DMS53 treated with DMSO at 0.1 percent for 48 hours (cell line): ENCODE data around the gene RPN1.
A peak's percentile ranks its signal among the peaks of the same experiment; 100 is the strongest.
"Not testable (repeated sequence)": the region's sequence is repeated elsewhere in the genome, so short reads cannot be mapped to it uniquely, and the experiment has no call there.

Experiments used
- DNase-seq: peaks from one replicate; lab custom pipeline; 2025; ENCODE audit not compliant: unreplicated experiment; lab: John Stamatoyannopoulos, UW

RPN1 gene

DNA sequence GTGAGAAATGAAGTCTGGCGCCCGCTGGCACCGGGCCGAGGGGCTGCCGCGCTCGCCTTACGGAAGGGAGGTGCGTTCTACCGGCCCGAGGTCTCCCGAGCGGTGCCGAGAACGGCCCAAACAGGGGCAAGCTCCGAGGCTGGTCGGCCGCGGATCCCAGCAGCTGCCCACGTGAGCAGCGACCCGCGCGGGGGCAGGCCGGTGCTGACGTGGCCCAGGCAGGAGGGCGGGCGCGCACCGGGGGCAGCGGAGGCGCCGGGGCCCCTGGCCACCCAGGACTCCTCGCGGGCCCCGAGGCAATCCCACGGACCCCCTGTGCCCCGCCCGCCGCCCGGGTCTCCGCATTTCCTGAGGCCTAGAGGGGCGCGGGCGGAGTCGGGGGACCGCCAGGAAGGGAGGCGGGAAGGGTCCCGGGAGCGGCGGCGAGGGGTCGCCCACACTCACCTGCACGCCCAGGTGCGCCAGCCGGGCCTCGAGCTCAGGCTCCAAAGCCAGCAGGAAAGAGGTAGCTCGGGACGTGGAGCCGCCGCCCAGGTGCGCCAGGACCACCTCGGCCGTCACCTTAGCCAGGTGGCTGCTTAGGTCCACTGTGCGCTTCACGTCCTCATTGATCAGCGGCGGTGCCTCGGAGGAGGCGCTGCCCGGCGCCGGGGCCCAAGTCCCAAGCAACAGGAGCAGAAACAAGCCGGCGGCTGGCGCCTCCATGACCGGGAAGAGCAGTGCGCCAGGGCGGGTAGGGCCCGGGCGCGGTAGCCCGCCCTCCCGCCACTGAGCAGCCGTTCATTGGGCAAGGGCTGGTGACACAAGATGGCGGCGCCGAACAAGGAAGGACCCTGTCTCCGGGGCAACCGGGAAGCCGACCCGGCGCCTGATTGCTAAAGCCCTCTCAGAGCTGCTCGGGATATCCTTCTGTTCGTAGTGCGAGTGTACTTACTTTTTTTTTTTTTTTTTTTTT is at the start of gene RPN1:
TSS of gene RPN1 (minus strand) at position 723 of the 955 bp plus-strand sequence. CDS start at position 705, 18 bp downstream.
- DNase-seq = peak; percentile 89

DNA sequence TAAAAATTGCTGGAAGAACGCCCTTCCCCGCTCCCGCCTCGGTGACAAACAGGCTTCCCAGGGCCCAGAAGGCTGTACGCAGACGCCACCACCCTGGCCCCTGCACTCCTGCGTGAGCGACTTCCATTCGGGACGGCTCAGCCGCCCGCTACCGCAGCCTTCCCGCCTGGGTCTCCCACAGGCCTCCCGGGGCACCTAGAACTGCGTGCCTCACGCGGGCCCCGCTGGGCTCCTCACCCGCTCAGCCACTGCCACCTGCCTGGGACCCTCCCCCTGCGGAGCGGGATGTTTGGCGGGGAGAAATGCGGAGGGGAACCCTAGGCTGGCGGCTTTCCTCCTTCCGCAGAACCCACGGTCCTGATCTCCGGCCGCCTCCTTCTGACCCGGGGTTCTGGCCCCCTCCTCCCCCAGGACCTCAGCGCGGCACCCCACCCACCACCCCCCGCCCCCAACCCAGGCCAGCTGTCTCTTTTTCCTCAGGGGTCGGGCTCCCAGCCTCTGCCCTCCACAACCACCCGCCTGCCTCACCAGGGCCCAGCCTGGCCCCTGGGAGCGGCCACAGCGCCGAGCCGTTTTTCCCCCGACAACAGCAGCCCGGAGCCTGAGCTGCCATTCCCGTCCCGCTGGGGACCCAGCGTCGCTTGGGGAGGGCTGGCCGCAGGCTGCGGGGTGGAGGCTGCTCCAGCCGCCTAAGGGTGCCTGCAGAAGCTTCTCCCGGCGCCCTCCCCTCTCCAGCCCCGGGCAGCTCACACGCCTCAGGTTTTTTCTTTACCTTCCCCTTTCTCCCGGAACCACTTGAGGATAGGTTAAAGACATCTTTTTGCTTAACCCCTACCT is 47.8 kb upstream of the RPN1 start:
- DNase-seq = no peak

DNA sequence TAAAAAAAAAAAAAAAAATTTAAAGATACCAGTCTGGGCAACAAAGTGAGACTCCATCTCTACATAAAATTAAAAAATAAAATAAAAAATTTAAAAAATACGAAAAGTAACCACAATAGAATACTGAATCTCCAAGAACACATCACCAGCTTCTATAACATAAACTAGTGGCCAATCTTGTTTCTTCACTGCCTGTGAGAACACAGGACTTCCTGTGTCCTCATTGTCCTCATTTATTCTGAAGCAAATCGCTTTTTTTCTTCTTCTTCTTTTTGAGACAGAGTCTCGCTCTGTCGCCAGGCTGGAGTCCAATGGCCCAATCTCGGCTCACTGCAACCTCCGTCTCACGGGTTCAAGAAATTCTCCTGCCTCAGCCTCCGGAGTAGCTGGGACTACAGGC is 46.7 kb upstream of the RPN1 start:
- no peak for DNase-seq

DNA sequence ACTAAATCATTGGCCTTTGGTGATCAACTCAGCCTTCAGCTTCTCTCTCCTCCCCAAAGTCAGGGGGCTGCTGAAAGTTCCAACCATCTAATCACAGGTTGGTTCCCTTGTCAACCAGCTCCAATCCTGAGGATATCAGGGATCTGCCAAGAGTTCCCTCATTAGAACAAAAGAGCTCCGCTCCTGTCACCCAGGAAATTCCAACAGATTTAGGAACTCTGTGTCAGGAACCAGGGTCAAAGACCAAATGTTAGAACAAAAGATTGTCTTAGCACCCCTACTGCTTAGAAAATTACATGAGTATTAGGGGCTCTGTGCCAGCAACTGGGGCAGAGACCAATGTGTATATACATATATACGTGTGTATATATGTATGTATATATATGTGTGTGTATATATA is 43.1 kb upstream of the RPN1 start:
- DNase-seq = no peak

DNA sequence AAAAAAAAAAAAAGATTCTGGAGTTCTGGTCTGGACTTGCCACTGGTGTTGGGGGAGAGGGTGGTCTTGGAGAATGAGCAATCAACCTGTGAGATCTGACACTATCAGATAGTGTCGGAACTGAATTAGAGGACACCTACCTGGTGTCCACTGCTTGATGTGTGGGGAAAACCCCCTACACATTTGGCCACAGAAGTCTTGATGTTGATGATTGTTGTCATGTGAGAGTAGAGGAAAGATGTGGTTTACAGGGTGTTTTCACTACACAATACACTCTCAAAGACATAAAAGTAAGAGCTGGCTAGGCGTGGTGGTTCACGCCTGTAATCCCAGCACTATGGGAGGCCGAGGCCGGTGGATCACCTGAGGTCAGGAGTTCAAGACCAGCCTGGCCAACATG is 38.4 kb upstream of the RPN1 start:
- no peak for DNase-seq

DNA sequence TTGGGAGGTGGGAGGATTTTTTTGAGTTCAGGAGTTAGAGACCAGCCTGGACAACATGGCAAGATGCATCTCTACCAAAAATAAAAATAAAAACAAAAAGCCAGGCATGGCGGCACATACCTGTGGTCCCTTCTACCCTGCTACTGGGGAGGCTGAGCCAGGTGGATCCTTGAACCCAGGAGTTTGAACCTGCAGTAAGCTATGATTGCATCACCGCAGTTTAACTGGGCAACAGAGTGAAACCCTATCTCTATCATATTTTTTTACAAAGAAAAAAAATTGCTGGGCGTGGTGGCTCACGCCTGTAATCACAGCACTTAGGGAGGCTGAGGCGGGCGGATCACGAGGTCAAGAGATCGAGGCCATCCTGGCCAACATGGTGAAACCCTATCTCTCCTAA is 35.8 kb upstream of the RPN1 start:
- DNase-seq = no peak

DNA sequence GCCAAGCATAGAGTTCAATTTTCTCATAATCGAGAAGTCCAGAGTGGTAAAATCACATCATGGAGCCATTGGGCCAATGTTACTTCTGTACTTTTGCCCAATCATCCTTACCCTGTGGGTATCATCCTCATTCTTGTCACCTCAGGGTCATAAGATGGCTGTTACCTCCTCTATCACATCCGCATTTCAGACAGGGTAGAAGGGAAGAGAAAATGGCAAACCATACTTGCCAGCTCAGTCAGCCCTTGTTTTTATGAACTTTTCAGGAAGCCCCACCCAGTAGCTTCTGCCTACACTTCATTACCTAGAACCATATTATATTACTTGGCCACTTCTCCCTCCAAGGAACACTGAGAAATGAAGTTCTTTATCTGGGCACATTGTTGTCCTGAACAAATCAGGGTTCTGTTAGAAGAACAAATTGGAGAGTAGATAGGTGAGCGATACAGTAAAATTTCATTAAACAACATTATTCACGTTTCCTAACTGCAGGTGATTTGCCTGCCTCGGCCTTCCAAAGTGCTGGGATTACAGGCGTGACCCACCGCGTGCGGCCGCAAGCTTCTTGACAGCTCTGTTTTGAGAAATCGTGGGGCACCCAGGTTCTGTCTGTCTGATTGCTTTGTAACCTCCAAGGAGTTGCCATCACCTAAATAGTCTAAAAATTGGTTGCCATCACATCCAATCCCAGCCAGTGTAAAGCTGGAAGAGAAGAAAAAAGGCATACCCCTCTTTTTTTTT is 34.5 kb upstream of the RPN1 start:
- no peak for DNase-seq

DNA sequence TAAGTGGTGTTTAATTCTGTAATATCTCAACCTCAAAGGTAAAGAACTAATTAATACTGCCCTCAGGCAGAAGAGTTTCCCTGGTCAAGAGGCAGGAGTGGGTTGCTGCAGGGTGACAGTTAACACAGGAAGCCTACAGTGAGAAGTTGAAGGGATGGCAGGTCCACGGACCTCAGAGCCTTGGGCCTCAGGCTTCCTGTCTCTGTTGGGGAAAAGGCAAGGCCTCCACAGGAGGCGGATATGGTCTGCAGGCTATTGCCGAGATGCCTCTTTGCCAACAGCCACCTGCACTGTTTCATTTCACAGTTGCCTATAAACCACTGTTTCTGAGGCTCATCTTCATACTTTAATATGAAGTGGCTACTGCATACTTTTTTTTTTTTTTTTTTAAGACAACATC is 33.3 kb upstream of the RPN1 start:
- DNase-seq = no peak

DNA sequence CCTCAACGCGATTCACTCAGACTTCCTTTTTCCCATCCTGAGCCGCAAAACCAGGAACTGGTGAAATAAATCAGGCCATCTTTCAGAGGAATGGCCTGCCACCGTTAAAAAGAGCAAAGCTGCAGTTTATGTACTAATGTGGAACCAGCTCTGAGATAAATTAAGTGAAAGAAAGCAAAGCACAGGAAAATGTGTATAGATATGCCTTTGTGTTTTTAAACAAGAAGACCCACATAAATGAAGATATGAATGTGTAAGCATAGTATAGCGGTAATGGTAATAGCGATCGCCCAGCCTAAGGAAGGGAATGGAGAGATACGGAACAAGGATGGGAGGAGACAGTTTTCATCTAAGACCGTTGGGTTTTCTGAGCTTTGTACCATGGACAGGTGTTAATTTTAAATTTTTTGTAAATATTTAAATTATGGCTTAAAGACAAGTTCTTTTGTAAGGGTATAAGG is 30.8 kb upstream of the RPN1 start:
- peak; percentile 58 for DNase-seq

DNA sequence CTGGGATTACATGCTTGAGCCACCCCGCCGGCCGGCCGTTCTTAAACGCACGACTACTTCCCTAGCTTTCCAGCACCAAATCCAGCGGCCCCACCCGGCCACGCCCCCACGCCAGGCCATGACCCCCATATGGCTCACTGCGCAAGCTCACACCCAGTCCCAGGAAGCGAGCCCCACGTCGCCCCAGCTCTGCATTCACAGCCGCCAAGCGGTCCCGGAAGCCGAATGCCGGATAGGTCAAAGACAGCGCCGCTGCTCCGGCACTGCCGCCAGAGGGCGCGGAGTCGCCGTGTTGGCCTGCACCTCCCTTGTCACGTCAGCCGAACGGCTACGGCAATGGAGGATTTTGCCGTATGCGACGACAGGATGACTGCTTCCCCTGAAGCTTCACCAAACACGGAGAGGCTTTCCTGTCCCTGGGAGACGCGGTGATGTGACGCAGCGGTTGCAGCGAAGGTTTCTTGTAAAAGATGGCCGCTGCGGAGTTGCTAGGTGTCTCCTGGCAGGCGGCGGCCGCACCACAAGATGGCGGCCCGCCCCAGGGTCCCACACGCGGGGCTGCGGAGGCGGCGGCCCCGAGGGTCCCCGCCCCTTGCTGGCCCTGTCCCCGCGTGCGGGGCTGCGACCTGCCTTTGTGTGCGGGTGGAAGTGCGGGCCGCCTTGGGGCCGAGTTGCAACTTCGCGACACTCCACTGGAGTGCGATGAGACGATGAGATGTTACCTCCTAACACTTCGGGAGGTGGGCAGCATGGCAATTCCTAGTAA is 30.2 kb upstream of the RPN1 start:
- DNase-seq = peak; percentile 85

DNA sequence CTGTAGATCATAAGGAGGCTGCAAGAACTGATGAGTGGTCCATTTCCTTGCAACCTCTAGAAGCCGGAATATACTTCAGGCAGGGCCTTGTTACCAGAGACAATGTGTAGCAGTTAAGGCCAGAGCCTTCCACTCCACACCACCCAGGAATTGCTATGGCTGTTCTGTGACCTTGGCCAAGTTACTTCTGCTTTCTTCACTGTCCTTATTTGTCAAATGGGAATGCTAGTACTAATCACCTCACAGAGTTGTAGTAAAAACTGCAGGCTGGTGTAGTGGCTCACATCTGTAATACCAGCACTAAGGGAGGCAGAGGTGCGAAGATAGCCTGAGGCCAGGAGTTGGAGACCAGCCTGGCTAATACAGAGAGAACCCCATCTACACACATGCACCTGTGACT is 28.7 kb upstream of the RPN1 start:
- no peak for DNase-seq

DNA sequence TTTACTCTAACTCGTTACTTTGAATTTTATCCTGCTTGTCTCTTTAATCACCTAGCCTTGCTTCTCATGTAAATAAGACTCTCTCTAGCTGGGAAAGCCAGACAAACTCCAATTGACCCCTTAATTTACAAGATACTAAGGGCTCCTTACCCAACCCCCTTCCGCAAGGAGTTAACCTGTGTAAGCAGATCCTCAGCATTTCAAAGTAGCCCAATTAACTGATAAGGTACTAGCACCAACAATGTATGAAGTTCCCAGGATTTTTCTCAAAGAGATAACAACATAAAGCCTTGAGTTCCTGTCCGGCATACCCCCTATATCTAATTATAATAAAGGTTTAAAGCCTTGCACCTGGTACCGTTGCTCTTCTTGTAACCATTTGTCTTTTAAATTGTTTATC is 25.2 kb upstream of the RPN1 start:
- DNase-seq = not testable (repeated sequence)

DNA sequence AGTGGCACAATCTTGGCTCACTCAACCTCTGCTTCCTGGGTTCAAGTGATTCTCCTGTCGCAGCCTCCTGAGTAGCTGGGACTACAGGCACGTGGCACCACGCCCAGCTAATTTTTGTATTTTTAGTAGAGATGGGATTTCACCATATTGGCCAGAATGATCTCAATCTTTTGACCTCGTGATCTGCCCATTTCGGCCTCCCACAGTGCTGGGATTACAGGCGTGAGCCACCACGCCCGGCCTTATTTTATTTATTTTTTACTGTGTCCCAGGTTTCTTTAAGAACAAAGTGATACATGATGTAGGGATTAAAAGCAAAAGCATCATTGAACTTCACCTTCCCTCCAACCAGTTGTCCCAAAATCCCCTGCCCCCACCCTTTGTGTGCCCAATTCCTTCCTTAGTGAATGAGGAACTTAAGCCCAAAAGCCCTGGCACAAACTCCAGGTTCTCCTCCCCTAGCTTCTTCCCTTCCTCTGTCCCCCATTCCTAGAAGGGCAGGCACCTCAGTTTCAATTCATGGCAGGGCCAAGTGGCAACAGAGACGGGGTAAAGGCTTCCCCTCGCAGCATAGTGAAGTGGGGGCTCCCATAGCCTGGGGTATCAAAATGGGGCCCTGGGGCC is 23.7 kb upstream of the RPN1 start:
- DNase-seq = no peak

DNA sequence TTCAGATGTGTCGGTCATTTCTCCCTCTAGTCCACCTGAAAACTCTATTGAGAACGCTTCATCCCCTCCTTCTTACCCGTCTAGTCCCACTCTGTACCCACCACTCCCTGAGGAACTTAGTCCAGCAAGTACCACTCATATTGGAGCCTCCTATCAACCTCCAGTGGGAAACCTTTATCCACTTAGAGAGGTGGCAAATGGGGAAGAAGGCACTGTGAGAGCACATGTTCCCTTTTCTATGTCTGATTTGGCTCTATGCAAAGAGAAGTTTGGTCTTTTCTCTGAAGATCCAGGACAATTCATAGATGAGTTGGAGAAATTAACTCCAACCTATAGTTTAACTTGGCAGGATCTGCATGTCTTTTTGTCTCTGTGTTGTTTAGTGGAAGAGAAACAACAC is 17.0 kb upstream of the RPN1 start:
- DNase-seq = no peak

DNA sequence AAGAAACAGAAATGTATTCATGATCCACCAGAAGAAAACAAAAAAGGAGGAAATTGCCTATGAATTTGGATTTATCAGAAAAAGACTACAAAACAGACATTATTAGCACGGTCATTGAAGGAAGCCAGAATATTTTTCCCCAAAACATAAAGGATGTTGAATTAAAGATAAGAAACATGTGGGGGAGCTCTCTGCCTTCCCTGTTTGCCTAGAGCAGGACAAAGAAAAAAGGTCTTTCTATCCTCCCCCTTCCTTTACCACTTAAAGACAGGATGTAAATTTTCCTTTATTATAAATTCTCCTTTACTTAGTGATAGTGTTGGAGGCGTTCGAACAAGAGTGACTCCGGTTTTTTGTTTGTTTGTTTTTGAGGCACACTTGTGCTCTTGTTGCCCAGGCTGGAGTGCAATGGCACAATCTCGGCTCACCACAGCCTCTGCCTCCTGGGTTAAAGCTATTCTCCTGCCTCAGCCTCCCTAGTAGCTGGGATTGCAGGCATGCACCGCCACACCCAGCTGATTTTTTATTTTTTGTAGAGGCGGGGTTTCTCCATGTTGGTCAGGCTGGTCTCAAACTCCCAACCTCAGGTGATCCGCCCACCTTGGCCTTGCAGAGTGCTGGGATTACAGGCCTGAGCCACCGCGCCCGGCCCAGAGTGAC is 14.9 kb upstream of the RPN1 start:
- no peak for DNase-seq

DNA sequence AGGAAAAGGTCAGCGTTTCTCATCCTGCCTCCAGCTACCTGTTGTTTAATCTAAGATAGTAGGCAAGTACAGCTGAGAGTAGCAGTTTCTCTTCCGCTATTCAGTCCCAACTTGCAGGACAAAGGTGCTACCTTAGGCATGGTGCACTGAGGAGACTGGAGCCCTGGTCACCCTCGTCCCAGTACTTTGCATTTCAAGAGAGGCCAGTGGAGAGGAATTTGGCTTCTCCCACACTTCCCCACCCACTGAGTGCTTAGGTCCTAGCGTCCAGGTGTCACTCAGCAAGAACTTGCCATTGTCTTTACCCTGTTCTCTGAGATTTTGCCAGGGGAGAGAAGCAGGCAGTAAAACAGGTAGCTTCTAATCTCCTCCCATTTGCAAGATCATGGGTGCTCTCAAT is 12.5 kb upstream of the RPN1 start:
- DNase-seq = no peak

DNA sequence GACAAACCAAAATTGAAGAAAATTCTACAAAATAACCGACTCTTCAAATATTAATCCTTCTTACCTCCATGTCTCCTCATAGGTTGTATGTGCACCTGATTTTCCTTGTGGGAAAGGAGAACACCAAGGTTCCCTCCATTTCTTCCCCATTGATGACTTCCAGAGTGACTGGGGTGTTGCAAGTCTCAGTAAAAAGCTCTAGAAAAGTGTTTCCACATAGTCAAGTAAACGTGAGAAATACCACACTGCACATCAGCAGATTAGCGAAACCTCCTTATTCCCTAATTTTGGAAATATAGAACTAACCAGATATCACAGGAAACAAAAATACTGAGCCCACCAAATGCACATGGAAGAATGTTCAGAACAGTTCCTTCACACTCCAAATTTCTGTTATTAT is 4.9 kb upstream of the RPN1 start:
- DNase-seq = no peak

DNA sequence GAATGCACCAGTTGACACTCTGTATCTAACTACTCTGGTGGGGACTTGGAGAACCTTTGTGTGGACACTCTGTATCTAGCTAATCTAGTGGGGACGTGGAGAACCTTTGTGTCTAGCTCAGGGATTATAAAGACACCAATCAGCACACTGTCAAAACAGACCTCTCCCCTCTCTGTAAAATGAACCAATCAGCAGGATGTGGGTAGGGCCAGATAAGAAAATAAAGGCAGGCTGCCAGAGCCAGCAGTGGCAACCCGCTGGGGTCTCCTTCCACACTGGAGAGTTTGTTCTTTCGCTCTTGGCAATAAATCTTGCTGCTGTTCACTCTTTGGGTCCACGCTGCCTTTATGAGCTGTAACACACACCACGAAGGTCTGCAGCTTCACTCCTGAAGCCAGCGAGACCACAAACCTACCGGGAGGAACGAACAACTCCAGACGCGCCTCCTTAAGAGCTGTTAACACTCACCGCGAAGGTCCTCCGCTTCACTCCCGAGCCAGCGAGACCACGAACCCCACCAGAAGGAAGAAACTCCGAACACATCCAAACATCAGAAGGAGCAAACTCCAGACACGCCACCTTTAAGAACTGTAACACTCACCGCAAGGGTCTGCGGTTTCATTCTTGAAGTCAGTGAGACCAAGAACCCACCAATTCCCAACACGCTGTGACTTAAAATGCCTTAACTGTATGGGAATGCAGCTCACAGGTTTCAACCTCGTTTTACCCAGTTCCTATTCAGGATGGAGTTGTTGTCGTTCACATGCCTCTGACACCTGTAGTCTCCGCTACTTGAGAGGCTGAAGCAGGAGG is 3.6 kb upstream of the RPN1 start:
- not testable (repeated sequence) for DNase-seq
